GM18505 (cell line): ENCODE results near the gene FBXO31.

ENCODE experiments used
- ATAC-seq: cut with Tn5 transposase; IDR thresholded peaks from one replicate; pipeline ENCODE4 v1.9.1; 2021; ENCODE audit not compliant: unreplicated experiment
- POLR2A ChIP-seq: IDR thresholded peaks from 4 replicates; pipeline ENCODE4 v1.6.1; 2011; ENCODE audit warnings: borderline replicate concordance; ENCODE audit not compliant: insufficient read depth, insufficient read length; ENCODE audit errors: extremely low read depth

Gene FBXO31, protein sequence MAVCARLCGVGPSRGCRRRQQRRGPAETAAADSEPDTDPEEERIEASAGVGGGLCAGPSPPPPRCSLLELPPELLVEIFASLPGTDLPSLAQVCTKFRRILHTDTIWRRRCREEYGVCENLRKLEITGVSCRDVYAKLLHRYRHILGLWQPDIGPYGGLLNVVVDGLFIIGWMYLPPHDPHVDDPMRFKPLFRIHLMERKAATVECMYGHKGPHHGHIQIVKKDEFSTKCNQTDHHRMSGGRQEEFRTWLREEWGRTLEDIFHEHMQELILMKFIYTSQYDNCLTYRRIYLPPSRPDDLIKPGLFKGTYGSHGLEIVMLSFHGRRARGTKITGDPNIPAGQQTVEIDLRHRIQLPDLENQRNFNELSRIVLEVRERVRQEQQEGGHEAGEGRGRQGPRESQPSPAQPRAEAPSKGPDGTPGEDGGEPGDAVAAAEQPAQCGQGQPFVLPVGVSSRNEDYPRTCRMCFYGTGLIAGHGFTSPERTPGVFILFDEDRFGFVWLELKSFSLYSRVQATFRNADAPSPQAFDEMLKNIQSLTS

GRCh38 chr16:87383505-87384161, at the start of gene FBXO31:
TSS of gene FBXO31 (minus strand) at chr16:87383776. CDS start at chr16:87383744, 32 bp downstream.
- TF ChIP-seq POLR2A: peak; percentile 80
- ATAC-seq: peak; percentile 46

DNA sequence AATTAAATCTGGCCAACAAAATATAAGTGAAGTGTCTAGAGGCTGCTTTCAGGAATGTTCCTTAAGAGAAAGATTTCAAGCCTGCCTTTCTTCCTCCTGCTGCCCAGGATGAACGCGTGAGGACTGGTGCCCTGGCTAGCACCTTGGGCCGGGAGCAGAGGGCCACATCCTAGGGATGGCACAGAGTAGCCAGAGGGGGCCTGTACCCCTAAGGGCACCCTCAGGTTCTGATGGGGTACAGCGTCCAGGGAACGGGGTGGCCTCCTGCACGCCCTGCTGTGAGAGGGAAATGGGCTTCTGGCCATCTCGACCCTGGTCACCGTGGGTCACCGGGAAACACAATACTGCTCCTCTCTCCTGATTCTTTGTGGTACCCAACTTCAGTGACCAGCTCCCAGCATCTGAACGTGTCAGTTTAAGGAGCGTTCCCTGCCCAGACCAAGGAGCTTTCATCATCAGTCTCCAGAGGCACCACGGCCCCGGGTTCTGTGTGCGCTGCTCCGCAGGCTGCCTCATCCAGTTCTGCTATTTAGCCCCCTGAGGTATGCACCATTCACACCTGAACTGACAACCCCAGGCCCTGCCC, 48.8 kb upstream of the FBXO31 start:
- no peak for ATAC-seq
- TF ChIP-seq POLR2A: no peak

GRCh38 chr16:87431926-87432325, 48.4 kb upstream of the FBXO31 start:
- ATAC-seq: no peak
- no peak for TF ChIP-seq POLR2A

DNA sequence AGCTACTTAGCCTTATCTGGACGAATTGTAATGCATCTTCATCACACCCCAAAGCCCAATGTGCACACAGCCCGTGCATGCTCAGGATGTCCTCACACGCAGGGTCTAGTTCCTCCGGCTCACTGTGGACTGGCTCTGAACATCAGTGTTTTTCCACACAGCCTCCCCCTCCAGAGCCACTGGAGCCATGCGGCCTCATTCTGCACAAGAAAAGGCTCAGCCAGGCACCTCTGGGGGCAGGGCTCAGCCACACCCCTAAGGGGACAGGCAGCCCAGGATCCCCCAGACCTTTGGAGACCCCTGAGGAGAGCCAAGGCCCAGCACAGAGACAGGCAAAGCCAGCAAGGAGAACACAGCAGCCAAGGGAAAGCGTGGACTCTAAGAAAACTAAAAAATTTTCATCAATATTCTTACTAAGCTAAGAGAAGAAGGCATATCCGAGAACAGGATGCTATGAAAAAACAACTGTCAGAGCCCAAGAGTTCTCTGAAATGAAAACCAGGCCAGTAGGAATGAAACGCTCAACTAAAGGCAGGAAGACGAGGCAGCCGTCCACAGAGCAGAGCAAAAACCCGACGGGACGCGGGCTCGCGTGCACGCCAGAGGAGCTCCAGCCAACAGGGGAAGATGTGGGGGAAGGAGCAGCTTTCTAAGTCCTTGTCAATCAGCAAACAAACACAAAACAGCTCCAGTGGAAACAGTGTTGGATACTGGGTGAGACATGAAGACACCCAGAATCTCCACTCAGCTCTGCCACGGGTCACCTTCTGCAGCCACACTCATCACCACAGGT, 43.0 kb upstream of the FBXO31 start:
- ATAC-seq: no peak
- TF ChIP-seq POLR2A: no peak

DNA sequence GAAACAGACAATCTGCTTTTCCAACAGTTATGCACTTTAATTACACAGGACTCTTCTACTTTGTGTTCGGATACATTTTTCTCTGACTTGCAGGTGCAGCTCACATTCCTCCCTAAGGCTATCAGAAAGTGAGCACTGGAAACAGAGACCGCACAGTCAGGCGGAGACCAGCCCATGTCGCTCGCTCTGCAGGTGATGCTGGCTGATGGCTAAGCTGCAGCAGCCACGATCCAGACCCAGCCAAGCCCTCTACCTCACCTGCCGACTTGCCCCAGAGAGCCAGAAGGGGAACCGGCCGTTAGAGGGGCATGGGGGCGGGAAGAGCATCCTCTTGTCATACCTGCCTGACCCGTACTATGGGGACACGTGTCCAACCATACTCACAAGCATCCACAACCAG, 42.4 kb upstream of the FBXO31 start:
- no peak for TF ChIP-seq POLR2A
- no peak for ATAC-seq

DNA sequence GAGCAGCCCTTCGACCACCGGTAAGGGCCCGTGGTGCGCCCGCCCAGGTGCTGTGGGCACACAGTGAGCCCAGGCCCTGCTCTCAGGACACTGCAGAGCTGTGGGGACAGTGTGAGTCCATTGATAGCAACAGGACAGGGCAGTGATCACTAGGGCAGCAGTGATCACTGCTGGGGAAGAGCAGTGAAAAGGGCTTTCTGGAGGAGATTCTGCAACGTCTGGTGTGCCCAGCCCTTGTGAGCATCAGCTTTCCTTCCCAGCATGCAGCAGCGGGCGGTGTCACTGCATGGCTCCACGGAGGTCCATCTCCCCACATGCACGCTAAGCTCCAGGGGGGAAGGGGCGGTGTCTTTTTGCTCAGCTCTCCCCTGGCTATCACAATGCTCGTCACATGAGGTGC, 40.7 kb upstream of the FBXO31 start:
- ATAC-seq: no peak
- TF ChIP-seq POLR2A: no peak

GRCh38 chr16:87423429-87423828, 39.9 kb upstream of the FBXO31 start:
- no peak for TF ChIP-seq POLR2A
- ATAC-seq: no peak

DNA sequence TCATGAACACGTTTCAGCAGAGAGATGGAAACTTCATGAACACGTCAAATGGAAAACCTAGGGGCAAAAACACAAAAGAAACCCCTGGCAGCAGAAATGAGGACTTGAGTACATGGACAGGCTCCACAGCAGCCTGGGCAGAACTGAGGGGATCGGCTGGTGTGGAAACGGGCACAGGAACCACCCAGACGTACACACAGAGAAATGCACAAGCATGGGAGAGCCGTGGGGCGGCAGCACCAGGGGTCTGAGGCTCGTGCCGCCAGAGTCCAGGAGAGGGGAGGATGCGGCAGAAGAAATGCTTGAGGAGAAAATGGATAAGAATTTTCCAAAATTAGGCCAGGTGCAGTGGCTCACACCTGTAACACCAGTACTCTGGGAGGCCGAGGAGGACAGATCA, 38.5 kb upstream of the FBXO31 start:
- no peak for ATAC-seq

DNA sequence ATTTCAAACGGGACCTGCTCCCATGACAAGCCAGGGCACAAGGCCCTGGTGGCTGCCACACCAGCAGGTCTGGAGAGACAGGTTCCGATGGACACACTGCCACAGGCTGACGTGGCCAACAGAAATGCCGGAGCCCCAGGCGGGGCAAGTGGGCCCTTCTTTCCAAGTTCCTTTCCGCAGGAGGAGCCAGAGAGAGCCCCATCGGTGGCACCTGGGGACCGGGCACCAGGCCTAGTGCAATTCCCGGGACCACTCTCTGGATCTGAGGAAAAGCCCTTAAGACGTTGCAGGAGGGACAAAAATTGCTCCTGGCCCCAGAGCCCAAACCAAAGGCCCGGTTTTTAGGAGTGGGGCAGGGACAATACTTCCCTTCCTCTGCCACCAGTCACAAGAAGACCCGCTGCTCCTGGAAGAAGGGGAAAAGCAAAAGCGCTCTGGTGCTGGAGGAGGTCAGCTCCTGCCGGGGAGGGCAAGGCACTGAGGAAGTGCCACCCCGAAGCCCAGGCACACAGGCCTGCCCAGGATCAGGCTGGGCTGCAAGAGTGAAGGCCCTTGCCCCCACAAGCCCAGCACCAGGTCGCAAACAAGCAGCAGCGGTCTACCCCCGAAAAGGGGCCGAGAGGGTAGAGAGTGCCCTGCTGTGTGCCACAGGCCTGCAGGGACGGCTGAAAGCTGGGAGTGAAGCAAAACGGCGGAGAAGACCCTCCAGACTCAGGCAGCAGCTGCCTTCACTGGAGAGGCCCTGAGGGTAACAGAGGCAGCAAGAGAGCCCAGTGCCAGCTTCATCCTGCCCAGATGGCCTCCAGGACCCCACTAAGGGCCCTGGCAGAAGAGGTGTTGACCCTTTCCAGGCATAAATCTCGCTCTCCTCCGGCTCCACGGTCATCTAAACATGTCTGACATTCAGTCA, 37.7 kb upstream of the FBXO31 start:
- no peak for ATAC-seq
- TF ChIP-seq POLR2A: no peak

More for the DNA sequence above, 38.5 kb upstream of the FBXO31 start:
- no peak for TF ChIP-seq POLR2A

- ATAC-seq: no peak
- TF ChIP-seq POLR2A: no peak
These were observed 36.7 kb upstream of the FBXO31 start for GRCh38 chr16:87420026-87421002.

- no peak for ATAC-seq
- TF ChIP-seq POLR2A: no peak
These were observed 35.1 kb upstream of the FBXO31 start for GRCh38 chr16:87418644-87419043.
